RWPE1 (cell line): ENCODE data around the gene ACTA2.

Experiments used
- CTCF ChIA-PET: fragments of 350-600 bp; sonication (Branson Sonifier 250); formaldehyde crosslinking; extraction: SDS; loops from one replicate; lab custom pipeline; 2021; lab: Yijun Ruan, JAX
- POLR2A ChIA-PET: fragments of 400-600 bp; formaldehyde crosslinking; extraction: SDS; loops from one replicate; lab custom pipeline; 2020; ENCODE audit warnings: antibody characterized with exemption; ENCODE audit not compliant: low non-redundant PET; lab: Yijun Ruan, JAX
- DNase-seq: peaks from one replicate; pipeline ENCODE4 v3.0.0; 2012; ENCODE audit warnings: low spot score
- H3K27ac ChIP-seq: fragments of 450-650 bp; 2 replicates; pipeline ENCODE4 v1.5.1; 2017
- CTCF ChIP-seq: fragments of 450-650 bp; conservative IDR thresholded peaks from 2 replicates; pipeline ENCODE4 v1.5.1; 2017; ENCODE audit warnings: low read depth, mild to moderate bottlenecking

ACTA2 gene

GRCh38 chr10:88911851-88912250, 40.7 kb downstream of the ACTA2 start:
- no peak overlapping the region for H3K27ac ChIP-seq
- ChIA-PET POLR2A (no interaction called here), CTCF (interaction anchor here (0.6 to 0.7 kb wide), 2 partner anchors 9 to 717 kb away, joined by 3 read pairs; no protein-coding TSS in a partner anchor)
- no peak for DNase-seq
- no peak for TF ChIP-seq CTCF

GRCh38 chr10:88911116-88911515, 41.5 kb downstream of the ACTA2 start:
- POLR2A ChIA-PET = no interaction called here
- no peak for DNase-seq
- H3K27ac ChIP-seq = no peak overlapping the region
- CTCF ChIA-PET = no interaction called here
- TF ChIP-seq CTCF = no peak

GRCh38 chr10:88908194-88908593, 44.4 kb downstream of the ACTA2 start:
- H3K27ac ChIP-seq = no peak overlapping the region
- DNase-seq = no peak
- ChIA-PET CTCF (no interaction called here), POLR2A (interaction anchor here (0.5 kb wide), 1 partner anchor 28 kb away, joined by 3 read pairs; no protein-coding TSS in a partner anchor)
- TF ChIP-seq CTCF = no peak

GRCh38 chr10:88906921-88907320, 45.7 kb downstream of the ACTA2 start:
- no peak overlapping the region for H3K27ac ChIP-seq
- TF ChIP-seq CTCF = no peak
- POLR2A ChIA-PET = no interaction called here
- no peak for DNase-seq
- CTCF ChIA-PET = interaction anchor here (0.7 kb wide), 1 partner anchor 24 kb away, joined by 4 read pairs; no protein-coding TSS in a partner anchor

GRCh38 chr10:88903715-88904114, 48.9 kb downstream of the ACTA2 start:
- H3K27ac ChIP-seq = no peak overlapping the region
- CTCF ChIA-PET = interaction anchor here (0.6 kb wide), 1 partner anchor 126 kb away, joined by 3 read pairs; no protein-coding TSS in a partner anchor
- POLR2A ChIA-PET = no interaction called here
- DNase-seq = no peak
- TF ChIP-seq CTCF = no peak

- TF ChIP-seq CTCF = no peak
- CTCF ChIA-PET = interaction anchor here (2.2 kb wide), 1 partner anchor 30 kb away, joined by 8 read pairs; no protein-coding TSS in a partner anchor
- POLR2A ChIA-PET = no interaction called here
These were observed 50.4 kb downstream of the ACTA2 start for GRCh38 chr10:88901984-88902789.

More at GRCh38 chr10:88901984-88902789, 50.4 kb downstream of the ACTA2 start:
- DNase-seq = no peak
- H3K27ac ChIP-seq = no peak overlapping the region
